NCI-H2227 (cell line): ENCODE measurements around the gene ZNF677.
A peak's percentile ranks its signal among the peaks of the same experiment; 100 is the strongest.
"Not testable (repeated sequence)": the region's sequence is repeated elsewhere in the genome, so short reads cannot be mapped to it uniquely, and the experiment has no call there.

Experiments used
- DNase-seq: peaks from one replicate; lab custom pipeline; 2025; ENCODE audit not compliant: unreplicated experiment; lab: John Stamatoyannopoulos, UW

The ZNF677 gene

DNA sequence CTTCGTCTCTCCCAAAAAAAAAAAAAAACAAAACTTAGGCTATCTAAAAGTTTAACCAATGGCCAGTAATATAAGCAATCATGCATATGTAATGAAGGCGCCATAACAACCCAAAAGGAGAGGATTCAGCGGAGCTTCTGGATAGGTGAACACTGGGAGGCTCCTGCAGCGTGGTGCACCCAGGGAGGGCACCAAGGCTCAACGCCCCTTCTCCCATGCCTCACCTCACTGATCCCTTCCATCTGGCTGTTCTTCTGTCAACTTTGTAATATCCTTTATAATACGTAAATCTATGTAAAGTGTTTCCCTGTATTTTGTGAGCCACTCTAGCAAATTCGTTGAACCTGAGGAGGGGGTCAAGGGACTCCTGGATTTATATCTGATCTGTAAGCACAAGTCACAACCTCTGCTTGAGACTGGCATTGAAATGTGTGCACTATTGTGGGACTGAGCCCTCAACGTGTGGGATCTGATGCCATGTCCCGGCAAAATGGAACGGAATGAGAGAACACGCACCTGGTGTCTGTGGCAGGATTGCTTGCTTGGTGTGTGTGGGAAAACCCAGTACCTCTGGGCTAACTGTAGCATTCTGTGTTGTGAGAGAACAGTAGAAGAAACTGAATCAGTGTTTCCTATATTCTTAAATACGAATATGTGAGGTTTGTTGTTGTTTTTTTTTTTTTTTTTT, 61.0 kb downstream of the ZNF677 start:
- no peak for DNase-seq

DNA sequence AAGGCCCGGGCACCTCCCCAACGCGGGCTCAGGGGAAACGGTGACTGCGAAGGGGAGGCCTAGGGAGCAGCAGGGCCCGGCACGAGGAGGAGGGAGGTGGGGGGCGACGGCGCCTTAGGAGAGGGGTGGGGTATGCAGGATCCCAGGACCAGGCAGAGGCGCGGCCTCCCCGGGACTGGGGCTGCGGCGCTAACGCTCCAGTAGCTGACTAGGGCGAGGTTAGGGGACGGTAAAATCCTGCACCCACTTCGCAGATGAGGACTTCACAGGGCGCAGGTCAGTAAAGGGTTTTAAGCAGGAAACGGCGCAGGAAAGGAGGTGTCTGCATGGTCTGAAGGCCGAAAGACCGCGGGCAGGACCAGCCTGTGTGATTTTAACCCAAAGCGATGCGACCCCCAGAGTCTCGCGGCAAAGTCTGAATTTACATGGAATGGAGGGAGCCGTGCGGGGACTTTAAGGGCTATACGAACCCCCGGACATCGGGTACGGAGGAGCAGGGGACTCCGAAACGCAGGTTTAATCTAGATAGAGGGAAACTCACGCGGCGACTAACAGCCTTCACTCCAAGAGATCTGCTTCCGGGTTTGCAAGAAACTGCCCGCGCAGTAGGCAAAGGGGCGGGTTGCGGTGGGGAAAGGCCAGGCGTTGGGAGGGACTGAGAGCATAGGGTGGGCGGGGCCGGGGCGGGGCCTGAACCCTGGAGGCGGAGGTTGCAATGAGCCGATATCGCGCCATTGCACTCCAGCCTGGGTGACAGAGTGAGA, 61.7 kb downstream of the ZNF677 start, which contains the start of gene ZNF665:
Gene ZNF665, minus strand, starts transcription at position 588 of the 764 bp plus-strand sequence. CDS start 10,460 bp downstream, outside the sequence.
- peak; percentile 96 for DNase-seq

DNA sequence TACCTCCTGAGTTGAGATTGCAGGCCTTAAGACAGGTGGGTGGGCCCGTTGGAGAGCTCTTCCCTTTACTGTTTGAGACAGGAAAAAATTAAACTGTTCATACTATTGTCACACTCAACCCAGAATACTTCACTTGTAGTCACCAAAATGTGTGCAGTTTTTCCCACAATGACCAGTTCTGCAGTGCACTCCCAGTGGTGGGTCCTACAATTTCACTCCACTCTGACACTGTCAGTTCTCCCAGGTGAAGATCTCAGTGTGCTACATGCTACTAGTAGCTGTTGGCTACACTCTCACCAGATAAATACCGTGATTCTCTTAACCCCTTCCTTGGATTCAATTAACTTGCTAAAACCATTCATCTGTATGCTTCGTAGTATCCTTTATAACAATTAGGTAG, 64.4 kb downstream of the ZNF677 start:
- DNase-seq, result no peak

DNA sequence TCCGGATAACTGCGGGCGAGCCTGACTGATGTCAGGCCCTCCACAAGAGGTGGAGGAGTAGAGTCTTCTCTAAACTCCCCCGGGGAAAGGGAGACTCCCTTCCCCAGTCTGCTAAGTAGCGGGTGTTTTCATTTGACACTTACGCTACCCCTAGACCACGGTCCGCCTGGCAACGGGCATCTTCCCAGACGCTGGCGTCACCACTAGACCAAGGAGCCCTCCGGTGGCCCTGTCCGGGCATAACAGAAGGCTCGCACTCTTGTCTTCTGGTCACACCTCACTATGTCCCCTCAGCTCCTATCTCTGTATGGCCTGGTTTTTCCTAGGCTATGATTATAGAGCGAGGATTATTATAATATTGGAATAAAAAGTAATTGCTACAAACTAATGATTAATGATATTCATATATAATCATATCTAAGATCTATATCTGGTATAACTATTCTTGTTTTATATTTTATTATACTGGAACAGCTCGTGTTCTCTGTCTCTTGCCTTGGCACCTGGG, 64.9 kb downstream of the ZNF677 start:
- DNase-seq, result not testable (repeated sequence)
